ENCODE data around the gene PKDCC.

Gene PKDCC

GRCh38 chr2:42047488-42048298 lies at the start of gene PKDCC:
TSS of gene PKDCC (plus strand) at chr2:42048021. CDS start at chr2:42048200, 179 bp downstream.
- DNase-seq, result peak; percentile 24

GRCh38 chr2:41998186-41999127 lies 49.4 kb upstream of the PKDCC start:
- DNase-seq, result no peak

GRCh38 chr2:41999128-41999480 lies 48.7 kb upstream of the PKDCC start:
- DNase-seq, result no peak

GRCh38 chr2:41999592-42000281 lies 48.1 kb upstream of the PKDCC start:
- no peak for DNase-seq

- DNase-seq, result no peak
Observed at GRCh38 chr2:42001711-42002201, 46.1 kb upstream of the PKDCC start.

GRCh38 chr2:42007551-42007950 lies 40.3 kb upstream of the PKDCC start:
- no peak for DNase-seq

GRCh38 chr2:42008241-42008921 lies 39.4 kb upstream of the PKDCC start:
- no peak for DNase-seq

GRCh38 chr2:42009657-42010580 lies 37.9 kb upstream of the PKDCC start:
- peak; percentile 52 for DNase-seq

- DNase-seq, result no peak
Observed at GRCh38 chr2:42010743-42011298, 37.0 kb upstream of the PKDCC start.

- DNase-seq, result no peak
Observed at GRCh38 chr2:42012137-42012536, 35.7 kb upstream of the PKDCC start.

GRCh38 chr2:42012651-42013050 lies 35.2 kb upstream of the PKDCC start:
- no peak for DNase-seq

- no peak for DNase-seq
Observed at GRCh38 chr2:42013409-42013808, 34.4 kb upstream of the PKDCC start.

- DNase-seq, result no peak
Observed at GRCh38 chr2:42021464-42021863, 26.4 kb upstream of the PKDCC start.

GRCh38 chr2:42025151-42025582 lies 22.7 kb upstream of the PKDCC start:
- no peak for DNase-seq

GRCh38 chr2:42026272-42026671 lies 21.5 kb upstream of the PKDCC start:
- DNase-seq, result no peak

GRCh38 chr2:42028571-42029148 lies 19.2 kb upstream of the PKDCC start:
- no peak for DNase-seq

GRCh38 chr2:42029171-42029570 lies 18.6 kb upstream of the PKDCC start:
- no peak for DNase-seq

GRCh38 chr2:42029639-42030199 lies 18.1 kb upstream of the PKDCC start:
- no peak for DNase-seq

- DNase-seq, result no peak
Observed at GRCh38 chr2:42030200-42030759, 17.5 kb upstream of the PKDCC start.

GRCh38 chr2:42030829-42031228 lies 17.0 kb upstream of the PKDCC start:
- DNase-seq, result no peak
